Caco-2 (cell line): Measurements from ENCODE around the gene SLC35F6. TPM values are rescaled to one million over a fixed set of nuclear protein-coding genes. Genes with fewer than 3 reads are reported as not detected.

Source experiments
- BruUV-seq: library from RNA; stranded (reverse); fragments of 400-500 nt; replicated peaks from 2 replicates; lab custom pipeline; 2021; lab: Mats Ljungman, UMichigan
- CTCF ChIA-PET: fragments of 300-600 bp; sonication (Branson Sonifier 250); formaldehyde crosslinking; loops from one replicate; lab custom pipeline; 2022; ENCODE audit warnings: antibody characterized with exemption; lab: Charles Lee
- POLR2A ChIA-PET: fragments of 300-600 bp; sonication (Branson Sonifier 250); formaldehyde crosslinking; loops from one replicate; lab custom pipeline; 2022; ENCODE audit warnings: antibody characterized with exemption; lab: Charles Lee
- DNase-seq, 2 experiments: peaks; one replicate each; pipeline versions ENCODE4 v3.0.0 to v3.0.0-alpha.2; 2020 to 2022
- H3K27me3 ChIP-seq: replicated peaks from 2 replicates; pipeline ENCODE4 v1.6.0; 2011; ENCODE audit warnings: low read length; ENCODE audit not compliant: control insufficient read depth, insufficient read depth
- H3K36me3 ChIP-seq: 2 replicates; pipeline ENCODE4 v1.5.1; 2011; ENCODE audit warnings: low read length; ENCODE audit not compliant: control insufficient read depth, insufficient read depth
- H3K4me1 ChIP-seq: fragments of 250-450 bp; sonication (Bioruptor Pico); 2 replicates; pipeline ENCODE4 v1.5.1; 2020; ENCODE audit warnings: mild to moderate bottlenecking
- H3K4me3 ChIP-seq: 2 replicates; pipeline ENCODE4 v1.5.1; 2011; ENCODE audit warnings: low read depth, mild to moderate bottlenecking, control low read depth, low read length
- H3K9me3 ChIP-seq: fragments of 250-450 bp; sonication (Bioruptor Pico); 2 replicates; pipeline ENCODE4 v1.5.1; 2020; ENCODE audit warnings: mild to moderate bottlenecking, moderate library complexity
- H3K27ac Mint-ChIP-seq: one replicate; pipeline ENCODE4 v1.8.0; 2022; ENCODE audit warnings: mixed read lengths; ENCODE audit not compliant: unreplicated experiment
- H3K27me3 Mint-ChIP-seq: one replicate; pipeline ENCODE4 v1.8.0; 2022; ENCODE audit warnings: mixed read lengths; ENCODE audit not compliant: insufficient read depth, unreplicated experiment
- H3K36me3 Mint-ChIP-seq: one replicate; pipeline ENCODE4 v1.8.0; 2022; ENCODE audit warnings: mild to moderate bottlenecking, mixed read lengths; ENCODE audit not compliant: insufficient read depth, unreplicated experiment
- H3K4me1 Mint-ChIP-seq: one replicate; pipeline ENCODE4 v1.8.0; 2022; ENCODE audit warnings: low read depth, mixed read lengths; ENCODE audit not compliant: unreplicated experiment
- H3K4me3 Mint-ChIP-seq: one replicate; pipeline ENCODE4 v1.8.0; 2022; ENCODE audit warnings: mild to moderate bottlenecking, moderate library complexity, mixed read lengths; ENCODE audit not compliant: unreplicated experiment
- H3K9me3 Mint-ChIP-seq: one replicate; pipeline ENCODE4 v1.8.0; 2022; ENCODE audit warnings: mixed read lengths; ENCODE audit not compliant: unreplicated experiment
- CTCF ChIP-seq, 2 experiments: fragments of 200-600 bp in 1 of 2; IDR thresholded peaks; 1 replicate in 1 of 2; 2 replicates in 1 of 2; pipeline versions ENCODE4 v1.5.1 to v1.8.0; 2011 to 2022; ENCODE audit warnings: antibody characterized with exemption in 1 of 2, control low read depth in 1 of 2, inconsistent platforms in 1 of 2, low read depth in 1 of 2, low read length in 1 of 2, mild to moderate bottlenecking in 1 of 2, moderate library complexity in 1 of 2; ENCODE audit not compliant: insufficient read depth in 1 of 2, severe bottlenecking in 1 of 2, unreplicated experiment in 1 of 2
- intact Hi-C: fragments of 100-400 bp; cut with micrococcal nuclease; formaldehyde crosslinking; loops from one replicate; pipeline ENCODE4 v1.10.0; 2022; ENCODE audit not compliant: unreplicated experiment
- total RNA-seq: library from RNA; stranded (reverse); gene quantifications from 2 replicates; pipeline ENCODE4 v1.2.3, GENCODE V29; 2022

SLC35F6 gene
- total RNA-seq, 1 experiment from 2014 or later = 45.7 TPM

GRCh38 chr2:26805241-26805676 lies 41.2 kb downstream of the SLC35F6 start:
- no TSS peak for BruUV-seq
- no peak overlapping the region for H3K4me3 ChIP-seq
- CTCF ChIA-PET = no interaction called here
- no peaks in the 10 kb centered on the region for H3K27me3 Mint-ChIP-seq
- no peaks in the 10 kb centered on the region for H3K4me1 ChIP-seq
- no peaks in the 10 kb centered on the region for H3K4me1 Mint-ChIP-seq
- TF ChIP-seq CTCF (IDR thresholded peaks at IDR 0.05; ENCODE audit: insufficient read depth in 1 of 2, low read depth in 1 of 2, low read length in 1 of 2, severe bottlenecking in 1 of 2, unreplicated experiment in 1 of 2) = no peak
- POLR2A ChIA-PET = no interaction called here
- H3K9me3 Mint-ChIP-seq = no peaks in the 10 kb centered on the region
- intact Hi-C loops = no loop called here
- H3K36me3 ChIP-seq = no peaks in the 10 kb centered on the region
- H3K27me3 ChIP-seq = no peaks in the 10 kb centered on the region
- no peak for DNase-seq
- no peaks in the 10 kb centered on the region for H3K9me3 ChIP-seq
- peaks cover 5% of the 10 kb centered on the region for H3K36me3 Mint-ChIP-seq
- H3K27ac Mint-ChIP-seq = no peak overlapping the region
- no peak overlapping the region for H3K4me3 Mint-ChIP-seq

- Mint-ChIP-seq H3K4me1 (no peaks in the 10 kb centered on the region), H3K27ac (no peak overlapping the region), H3K36me3 (no peaks in the 10 kb centered on the region), H3K27me3 (peaks cover 3% of the 10 kb centered on the region), H3K9me3 (no peaks in the 10 kb centered on the region), H3K4me3 (no peak overlapping the region)
- DNase-seq = peak in 1 of 2 experiments; percentile 16
- Histone ChIP-seq H3K9me3 (no peaks in the 10 kb centered on the region), H3K27me3 (no peaks in the 10 kb centered on the region), H3K36me3 (no peaks in the 10 kb centered on the region), H3K4me3 (no peak overlapping the region), H3K4me1 (no peaks in the 10 kb centered on the region)
- ChIA-PET CTCF (no interaction called here), POLR2A (no interaction called here)
- intact Hi-C loops = no loop called here
- no peak for TF ChIP-seq CTCF (IDR thresholded peaks at IDR 0.05; ENCODE audit: insufficient read depth in 1 of 2, low read depth in 1 of 2, low read length in 1 of 2, severe bottlenecking in 1 of 2, unreplicated experiment in 1 of 2)
- BruUV-seq = no TSS peak
Observed at GRCh38 chr2:26807788-26808460, 43.8 kb downstream of the SLC35F6 start.

DNA sequence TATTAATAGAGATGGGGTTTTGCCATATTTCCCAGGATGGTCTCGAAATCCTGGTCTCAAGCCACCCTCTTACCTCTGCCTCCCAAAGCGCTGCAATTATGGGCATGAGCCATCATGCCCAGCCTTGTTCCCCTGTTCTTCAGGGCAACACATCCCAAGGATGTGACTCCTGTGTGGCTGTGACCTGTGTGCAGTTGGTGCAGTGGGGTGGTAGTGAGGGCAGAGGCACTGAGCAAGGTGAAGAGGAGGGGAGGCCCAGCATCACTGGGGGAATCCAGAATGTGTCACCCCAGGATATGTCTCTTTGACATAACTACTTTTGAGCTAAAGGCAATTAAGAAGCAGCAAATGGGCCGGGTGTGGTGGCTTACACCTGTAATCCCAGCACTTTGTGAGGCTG lies 45.1 kb downstream of the SLC35F6 start:
- Histone ChIP-seq H3K27me3 (no peaks in the 10 kb centered on the region), H3K4me1 (no peaks in the 10 kb centered on the region), H3K36me3 (no peaks in the 10 kb centered on the region), H3K9me3 (no peaks in the 10 kb centered on the region), H3K4me3 (no peak overlapping the region)
- Mint-ChIP-seq H3K9me3 (no peaks in the 10 kb centered on the region), H3K4me1 (no peaks in the 10 kb centered on the region), H3K27ac (no peak overlapping the region), H3K36me3 (no peaks in the 10 kb centered on the region), H3K4me3 (no peak overlapping the region), H3K27me3 (peaks cover 3% of the 10 kb centered on the region)
- ChIA-PET POLR2A (no interaction called here), CTCF (no interaction called here)
- no TSS peak for BruUV-seq
- DNase-seq = no peak
- TF ChIP-seq CTCF (IDR thresholded peaks at IDR 0.05; ENCODE audit: insufficient read depth in 1 of 2, low read depth in 1 of 2, low read length in 1 of 2, severe bottlenecking in 1 of 2, unreplicated experiment in 1 of 2) = no peak
- intact Hi-C loops = no loop called here
